ENCODE data around the gene STT3B. TPM values are rescaled to one million over a fixed set of nuclear protein-coding genes. Genes with fewer than 3 reads are reported as not detected.
"Not testable (repeated sequence)": the region's sequence is repeated elsewhere in the genome, so short reads cannot be mapped to it uniquely, and the experiment has no call there.

STT3B gene
- total RNA-seq, 2 experiments from 2014 or later: 99.3 to 117 TPM

GRCh38 chr3:31503456-31503855 lies 29.3 kb upstream of the STT3B start:
- Mint-ChIP-seq H3K4me1 (ENCODE audit: low read depth) (peaks cover 33% of the 10 kb centered on the region), H3K9me3 (no peaks in the 10 kb centered on the region), H3K36me3 (ENCODE audit: low read depth) (no peaks in the 10 kb centered on the region), H3K27me3 (ENCODE audit: low read depth) (no peaks in the 10 kb centered on the region), H3K4me3 (no peak overlapping the region), H3K27ac (no peak overlapping the region)
- intact Hi-C loops (cut with micrococcal nuclease): no loop called here
- DNase-seq: no peak
- CTCF ChIA-PET: interaction anchor here (0.5 to 0.7 kb wide), 2 partner anchors 88 to 484 kb away, joined by 3 to 4 read pairs; no protein-coding TSS in a partner anchor

- Mint-ChIP-seq H3K27me3 (ENCODE audit: low read depth) (no peaks in the 10 kb centered on the region), H3K36me3 (ENCODE audit: low read depth) (no peaks in the 10 kb centered on the region), H3K4me3 (no peak overlapping the region), H3K27ac (no peak overlapping the region), H3K9me3 (no peaks in the 10 kb centered on the region), H3K4me1 (ENCODE audit: low read depth) (peaks cover 41% of the 10 kb centered on the region)
- no peak for DNase-seq
- intact Hi-C loops (cut with micrococcal nuclease): no loop called here
- CTCF ChIA-PET: no interaction called here
These were observed 28.5 kb upstream of the STT3B start for GRCh38 chr3:31504230-31504629.

- intact Hi-C loops (cut with micrococcal nuclease): no loop called here
- Mint-ChIP-seq H3K36me3 (ENCODE audit: low read depth) (no peaks in the 10 kb centered on the region), H3K27ac (no peak overlapping the region), H3K27me3 (ENCODE audit: low read depth) (no peaks in the 10 kb centered on the region), H3K4me1 (ENCODE audit: low read depth) (peaks cover 49% of the 10 kb centered on the region), H3K4me3 (no peak overlapping the region), H3K9me3 (no peaks in the 10 kb centered on the region)
- CTCF ChIA-PET: interaction anchor here (0.6 kb wide), 1 partner anchor 667 kb away, joined by 3 read pairs; no protein-coding TSS in a partner anchor
- DNase-seq: peak; percentile 9
These were observed 27.2 kb upstream of the STT3B start for GRCh38 chr3:31505371-31506048.

- peaks cover 49% of the 10 kb centered on the region for H3K4me1 Mint-ChIP-seq (ENCODE audit: low read depth)
- H3K4me3 Mint-ChIP-seq; intact Hi-C loops (cut with micrococcal nuclease); CTCF ChIA-PET; H3K36me3 Mint-ChIP-seq (ENCODE audit: low read depth); H3K9me3 Mint-ChIP-seq; DNase-seq; H3K27me3 Mint-ChIP-seq (ENCODE audit: low read depth); H3K27ac Mint-ChIP-seq: not testable (repeated sequence)
These were observed 26.2 kb upstream of the STT3B start for GRCh38 chr3:31506515-31506914.

GRCh38 chr3:31508452-31509146 lies 24.1 kb upstream of the STT3B start:
- H3K4me1 Mint-ChIP-seq (ENCODE audit: low read depth): peaks cover 45% of the 10 kb centered on the region
- H3K36me3 Mint-ChIP-seq (ENCODE audit: low read depth): no peaks in the 10 kb centered on the region
- H3K27ac Mint-ChIP-seq: no peak overlapping the region
- no peaks in the 10 kb centered on the region for H3K27me3 Mint-ChIP-seq (ENCODE audit: low read depth)
- H3K9me3 Mint-ChIP-seq: no peaks in the 10 kb centered on the region
- DNase-seq: no peak
- no peak overlapping the region for H3K4me3 Mint-ChIP-seq
- CTCF ChIA-PET: interaction anchor here (0.6 to 0.8 kb wide), 4 partner anchors 23 to 156 kb away, joined by 3 to 5 read pairs (median 3); no protein-coding TSS in a partner anchor
- intact Hi-C loops (cut with micrococcal nuclease): no loop called here

- peaks cover 45% of the 10 kb centered on the region for H3K4me1 Mint-ChIP-seq (ENCODE audit: low read depth)
- H3K27ac Mint-ChIP-seq: no peak overlapping the region
- H3K9me3 Mint-ChIP-seq: no peaks in the 10 kb centered on the region
- H3K36me3 Mint-ChIP-seq (ENCODE audit: low read depth): no peaks in the 10 kb centered on the region
- CTCF ChIA-PET: interaction anchor here (0.6 to 0.8 kb wide), 4 partner anchors 22 to 156 kb away, joined by 3 to 5 read pairs (median 3); no protein-coding TSS in a partner anchor
- no peaks in the 10 kb centered on the region for H3K27me3 Mint-ChIP-seq (ENCODE audit: low read depth)
- H3K4me3 Mint-ChIP-seq: no peak overlapping the region
- intact Hi-C loops (cut with micrococcal nuclease): no loop called here
- DNase-seq: no peak
These were observed 23.5 kb upstream of the STT3B start for GRCh38 chr3:31509147-31509728.

- CTCF ChIA-PET: no interaction called here
These were observed 18.2 kb upstream of the STT3B start for GRCh38 chr3:31514570-31514969.

GRCh38 chr3:31515486-31516284 lies 17.0 kb upstream of the STT3B start:
- H3K4me1 Mint-ChIP-seq (ENCODE audit: low read depth): no peaks in the 10 kb centered on the region
- H3K36me3 Mint-ChIP-seq (ENCODE audit: low read depth): no peaks in the 10 kb centered on the region
- intact Hi-C loops (cut with micrococcal nuclease): no loop called here
- H3K27ac Mint-ChIP-seq: no peak overlapping the region
- CTCF ChIA-PET: interaction anchor here (0.6 to 1.2 kb wide), 2 partner anchors 17 to 662 kb away, joined by 3 to 6 read pairs; partner anchors contain the start of gene STT3B
- DNase-seq: no peak
- no peaks in the 10 kb centered on the region for H3K9me3 Mint-ChIP-seq
- H3K4me3 Mint-ChIP-seq: no peak overlapping the region
- no peaks in the 10 kb centered on the region for H3K27me3 Mint-ChIP-seq (ENCODE audit: low read depth)

More at GRCh38 chr3:31514570-31514969, 18.2 kb upstream of the STT3B start:
- no peak overlapping the region for H3K27ac Mint-ChIP-seq
- H3K36me3 Mint-ChIP-seq (ENCODE audit: low read depth): no peaks in the 10 kb centered on the region
- no peak overlapping the region for H3K4me3 Mint-ChIP-seq
- intact Hi-C loops (cut with micrococcal nuclease): no loop called here
- H3K27me3 Mint-ChIP-seq (ENCODE audit: low read depth): no peaks in the 10 kb centered on the region
- no peaks in the 10 kb centered on the region for H3K9me3 Mint-ChIP-seq
- no peak for DNase-seq
- H3K4me1 Mint-ChIP-seq (ENCODE audit: low read depth): peaks cover 4% of the 10 kb centered on the region

- Mint-ChIP-seq H3K27ac (no peak overlapping the region), H3K9me3 (no peaks in the 10 kb centered on the region), H3K27me3 (ENCODE audit: low read depth) (no peaks in the 10 kb centered on the region), H3K4me1 (ENCODE audit: low read depth) (peaks cover 3% of the 10 kb centered on the region), H3K4me3 (no peak overlapping the region), H3K36me3 (ENCODE audit: low read depth) (no peaks in the 10 kb centered on the region)
- intact Hi-C loops (cut with micrococcal nuclease): no loop called here
- no peak for DNase-seq
- CTCF ChIA-PET: no interaction called here
These were observed 16.0 kb upstream of the STT3B start for GRCh38 chr3:31516757-31517156.

GRCh38 chr3:31521468-31521867 lies 11.3 kb upstream of the STT3B start:
- CTCF ChIA-PET: no interaction called here
- H3K4me1 Mint-ChIP-seq (ENCODE audit: low read depth): peaks cover 16% of the 10 kb centered on the region
- no peak for DNase-seq
- no peak overlapping the region for H3K4me3 Mint-ChIP-seq
- H3K9me3 Mint-ChIP-seq: peaks cover 2% of the 10 kb centered on the region
- H3K36me3 Mint-ChIP-seq (ENCODE audit: low read depth): no peaks in the 10 kb centered on the region
- H3K27ac Mint-ChIP-seq: no peak overlapping the region
- no peaks in the 10 kb centered on the region for H3K27me3 Mint-ChIP-seq (ENCODE audit: low read depth)
- intact Hi-C loops (cut with micrococcal nuclease): no loop called here

- intact Hi-C loops (cut with micrococcal nuclease): loop anchor here (1.0 kb wide), 1 partner anchor 9 kb away; no protein-coding TSS in a partner anchor
- DNase-seq: peak; percentile 34
These were observed 10.6 kb upstream of the STT3B start for GRCh38 chr3:31522152-31522551.

GRCh38 chr3:31523543-31523942 lies 9.2 kb upstream of the STT3B start:
- DNase-seq: no peak
- peaks cover 2% of the 10 kb centered on the region for H3K9me3 Mint-ChIP-seq
- H3K27ac Mint-ChIP-seq: no peak overlapping the region
- no peak overlapping the region for H3K4me3 Mint-ChIP-seq
- intact Hi-C loops (cut with micrococcal nuclease): no loop called here
- no peaks in the 10 kb centered on the region for H3K27me3 Mint-ChIP-seq (ENCODE audit: low read depth)
- H3K36me3 Mint-ChIP-seq (ENCODE audit: low read depth): no peaks in the 10 kb centered on the region
- CTCF ChIA-PET: interaction anchor here (1.3 kb wide), 1 partner anchor 8 kb away, joined by 6 read pairs; the partner anchor contains the start of gene STT3B
- H3K4me1 Mint-ChIP-seq (ENCODE audit: low read depth): peaks cover 16% of the 10 kb centered on the region

More at GRCh38 chr3:31522152-31522551, 10.6 kb upstream of the STT3B start:
- H3K4me1 Mint-ChIP-seq (ENCODE audit: low read depth): peaks cover 16% of the 10 kb centered on the region
- H3K36me3 Mint-ChIP-seq (ENCODE audit: low read depth): no peaks in the 10 kb centered on the region
- no peak overlapping the region for H3K27ac Mint-ChIP-seq
- peaks cover 2% of the 10 kb centered on the region for H3K9me3 Mint-ChIP-seq
- H3K27me3 Mint-ChIP-seq (ENCODE audit: low read depth): no peaks in the 10 kb centered on the region
- H3K4me3 Mint-ChIP-seq: no peak overlapping the region
- CTCF ChIA-PET: interaction anchor here (1.3 kb wide), 1 partner anchor 10 kb away, joined by 6 read pairs; the partner anchor contains the start of gene STT3B

All from activated naive CD4-positive, alpha-beta T cell treated with anti-CD3 and anti-CD28 coated beads for 36 hours (primary cell).